ENCODE measurements around the gene CCDC89. TPM values are rescaled to one million over a fixed set of nuclear protein-coding genes. Genes with fewer than 3 reads are reported as not detected.
"Not testable (repeated sequence)": the region's sequence is repeated elsewhere in the genome, so short reads cannot be mapped to it uniquely, and the experiment has no call there.

CCDC89 gene
- total and polyA plus RNA-seq, 8 donors, result 0.25 to 10.4 (median 1.7) TPM

GRCh38 chr11:85661972-85662664 is 23.9 kb downstream of the CCDC89 start:
- Histone ChIP-seq H3K36me3 (peaks cover 0 to 50% (median 33%) of the 10 kb centered on the region in 4 donors), H3K9me3 (no peaks in the 10 kb centered on the region), H3K27me3 (no peaks in the 10 kb centered on the region), H3K4me3 (peak overlapping the region; percentile 75 to 88 (median 82)), H3K4me1 (peaks cover 11 to 78% (median 68%) of the 10 kb centered on the region in 4 donors), H3K27ac (peak overlapping the region in 2 of 5 donors; percentile 9 to 98)
- no peak for DNase-seq
- TF ChIP-seq POLR2A (IDR thresholded peaks at IDR 0.05) (no peak), EP300 (IDR thresholded peaks at IDR 0.05) (no peak), CTCF (IDR thresholded peaks at IDR 0.05) (no peak), POLR2AphosphoS5 (IDR thresholded peaks at IDR 0.05) (no peak)
- intact Hi-C loops (cut with DNase I; ENCODE audit: low total_unique reads), result no loop called here
- 2 to 8% (median 5%) methylated on average over 4 of the region's 4 CpGs for WGBS, 5 donors

GRCh38 chr11:85658180-85658579 is 27.8 kb downstream of the CCDC89 start:
- H3K36me3 ChIP-seq, result peaks cover 6 to 87% (median 71%) of the 10 kb centered on the region in 4 donors
- WGBS, 5 donors, result 16 to 28% (median 20%) methylated on average over 1 of the region's 1 CpG
- intact Hi-C loops (cut with DNase I; ENCODE audit: low total_unique reads), result no loop called here
- H3K4me1 ChIP-seq, result peaks cover 4 to 73% (median 60%) of the 10 kb centered on the region in 4 donors
- H3K27me3 ChIP-seq, result no peaks in the 10 kb centered on the region
- H3K27ac ChIP-seq, result no peak overlapping the region
- DNase-seq, result no peak
- H3K9me3 ChIP-seq, result no peaks in the 10 kb centered on the region
- TF ChIP-seq CTCF (IDR thresholded peaks at IDR 0.05) (no peak), POLR2A (IDR thresholded peaks at IDR 0.05) (no peak), POLR2AphosphoS5 (IDR thresholded peaks at IDR 0.05) (no peak), EP300 (IDR thresholded peaks at IDR 0.05) (no peak)
- H3K4me3 ChIP-seq, result no peak overlapping the region

- TF ChIP-seq POLR2AphosphoS5 (IDR thresholded peaks at IDR 0.05) (no peak), EP300 (IDR thresholded peaks at IDR 0.05) (no peak), POLR2A (IDR thresholded peaks at IDR 0.05) (no peak), CTCF (IDR thresholded peaks at IDR 0.05) (no peak)
- Histone ChIP-seq H3K36me3 (peaks cover 6 to 85% (median 76%) of the 10 kb centered on the region in 4 donors), H3K4me3 (no peak overlapping the region), H3K27ac (no peak overlapping the region), H3K27me3 (no peaks in the 10 kb centered on the region), H3K9me3 (no peaks in the 10 kb centered on the region), H3K4me1 (peaks cover 4 to 66% (median 51%) of the 10 kb centered on the region in 4 donors)
- no peak for DNase-seq
- 78 to 89% (median 83%) methylated on average over 1 of the region's 1 CpG for WGBS, 5 donors
- intact Hi-C loops (cut with DNase I; ENCODE audit: low total_unique reads), result no loop called here
Measured at GRCh38 chr11:85656777-85657176, 29.2 kb downstream of the CCDC89 start.

- H3K9me3 ChIP-seq; H3K4me3 ChIP-seq; H3K27ac ChIP-seq; H3K27me3 ChIP-seq; DNase-seq; intact Hi-C loops (cut with DNase I; ENCODE audit: low total_unique reads): not testable (repeated sequence)
- H3K36me3 ChIP-seq, result peaks cover 6 to 76% (median 71%) of the 10 kb centered on the region in 4 donors
- peaks cover 5 to 52% (median 32%) of the 10 kb centered on the region in 4 donors for H3K4me1 ChIP-seq
- WGBS, 5 donors, result 94 to 97% (median 96%) methylated on average over 3 to 4 of the region's 4 CpGs
Measured at GRCh38 chr11:85654343-85654742, 31.7 kb downstream of the CCDC89 start.

Data from stomach (tissue), 9 donors.